ENCODE results near the gene TNS3.

GRCh38 chr7:47333554-47333887 lies 248.4 kb downstream of the TNS3 start:
- no peak for TF ChIP-seq NR2C2 (CRISPR knock-in tag; IDR thresholded peaks at IDR 0.05)
- TF ChIP-seq NR2C2 (tag; IDR thresholded peaks at IDR 0.05) = no peak
- no peak for TF ChIP-seq MED1 (CRISPR knock-in tag; IDR thresholded peaks at IDR 0.05; ENCODE audit: borderline replicate concordance)
- TF ChIP-seq CTCF (IDR thresholded peaks at IDR 0.05 in 2 of 3, conservative IDR thresholded peaks at IDR 0.05 in 1 of 3; ENCODE audit: insufficient read depth in 2 of 3, low read depth in 1 of 3, low read length in 3 of 3) = no peak
- no peak for TF ChIP-seq SMAD1 (IDR thresholded peaks at IDR 0.05; ENCODE audit: low read depth, low read length, partially characterized antibody)
- no peak for TF ChIP-seq HDAC6 (IDR thresholded peaks at IDR 0.05; ENCODE audit: low read depth, low read length)
- TF ChIP-seq DEAF1 (CRISPR knock-in tag; IDR thresholded peaks at IDR 0.05) = no peak
- no peak for TF ChIP-seq PPARD (CRISPR knock-in tag; IDR thresholded peaks at IDR 0.05)
- no peak for TF ChIP-seq KDM1A (IDR thresholded peaks at IDR 0.05)
- no peak for TF ChIP-seq FOS (IDR thresholded peaks at IDR 0.05; ENCODE audit: extremely low read depth, insufficient read length)
